Measurements from ENCODE around the gene CDK5. TPM values are rescaled to one million over a fixed set of nuclear protein-coding genes. Genes with fewer than 3 reads are reported as not detected.

CDK5 gene
- total RNA-seq, 5 donors from 2014 or later (not counting 1 experiment from before 2014, with no cell fraction given) = 5.3 to 8.4 (median 6.5) TPM

- Mint-ChIP-seq H3K27me3 (peaks cover 4 to 11% of the 10 kb centered on the region in 2 donors), H3K4me3 (peak overlapping the region; percentile 79 to 92 (median 83)), H3K9me3 (no peaks in the 10 kb centered on the region), H3K36me3 (no peaks in the 10 kb centered on the region), H3K27ac (peak overlapping the region in 1 of 2 donors; percentile 58), H3K4me1 (peaks cover 41 to 51% (median 45%) of the 10 kb centered on the region in 3 donors)
- no peaks in the 10 kb centered on the region for H3K9me3 ChIP-seq
- peaks cover 16 to 57% of the 10 kb centered on the region in 2 experiments for H3K4me1 ChIP-seq (ENCODE audit: control insufficient read depth in 1 of 2, extremely low read depth in 1 of 2, insufficient read depth in 2 of 2, low read length in 2 of 2)
- DNase-seq = peak in 11 of 35 experiments; percentile 12 to 66 (median 34)
- ChIA-PET CTCF (interaction anchor here in 1 of 2 donors (0.6 to 0.7 kb wide), 2 partner anchors 545 to 717 kb away, joined by 3 to 4 read pairs; no protein-coding TSS in a partner anchor), POLR2A (interaction anchor here in 1 of 2 donors (0.6 kb wide), 1 partner anchor 601 kb away, joined by 6 read pairs; no protein-coding TSS in a partner anchor)
- no peaks in the 10 kb centered on the region for H3K36me3 ChIP-seq (ENCODE audit: control insufficient read depth in 2 of 2, extremely low read depth in 1 of 2, insufficient read depth in 1 of 2, low read length in 1 of 2)
- peaks cover 0 to 23% of the 10 kb centered on the region in 2 experiments for H3K27me3 ChIP-seq (replicated peaks in 1 of 2; ENCODE audit: control insufficient read depth in 2 of 2, extremely low read depth in 1 of 2, insufficient read depth in 2 of 2, low read length in 1 of 2)
- peak overlapping the region; percentile 66 to 80 for H3K4me3 ChIP-seq (ENCODE audit: control insufficient read depth in 1 of 2, extremely low read depth in 1 of 2, low read length in 1 of 2)
- peak in 3 of 4 experiments; percentile 22 to 38 (median 33) for ATAC-seq (replicated peaks in 1 of 4)
- no peak overlapping the region for H3K27ac ChIP-seq (ENCODE audit: low read length)
- 2% methylated on average over 65 of the region's 70 CpGs for WGBS (ENCODE audit: insufficient coverage)
These were observed 29.7 kb upstream of the CDK5 start for GRCh38 chr7:151087245-151088018.

DNA sequence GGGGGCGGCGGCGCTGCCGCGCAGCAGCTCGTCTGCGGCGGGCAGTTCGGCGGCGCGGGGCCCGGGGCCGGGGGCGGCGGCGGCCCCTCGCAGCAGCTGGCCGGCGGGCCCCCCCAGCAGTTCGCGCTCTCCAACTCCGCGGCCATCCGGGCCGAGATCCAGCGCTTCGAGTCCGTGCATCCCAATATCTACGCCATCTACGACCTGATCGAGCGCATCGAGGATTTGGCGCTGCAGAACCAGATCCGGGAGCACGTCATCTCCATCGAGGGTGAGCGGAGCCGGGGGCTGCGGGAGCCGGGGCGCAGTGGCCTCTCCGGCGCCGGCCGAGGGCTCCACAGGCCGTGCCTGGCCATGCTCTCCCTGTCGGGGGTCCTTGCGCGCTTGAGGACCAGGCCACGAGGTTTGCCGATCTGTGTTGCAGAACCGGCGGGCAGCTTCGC, 29.1 kb upstream of the CDK5 start:
- WGBS (ENCODE audit: insufficient coverage) = under 1% methylated on average over 55 of the region's 56 CpGs
- Mint-ChIP-seq H3K27me3 (peaks cover 4 to 11% of the 10 kb centered on the region in 2 donors), H3K9me3 (no peaks in the 10 kb centered on the region), H3K36me3 (no peaks in the 10 kb centered on the region), H3K4me3 (peak overlapping the region; percentile 79 to 92 (median 83)), H3K27ac (peak overlapping the region in 1 of 2 donors; percentile 39), H3K4me1 (peaks cover 44 to 51% (median 50%) of the 10 kb centered on the region in 3 donors)
- ChIA-PET CTCF (interaction anchor here in 1 of 2 donors (0.6 to 0.7 kb wide), 2 partner anchors 546 to 716 kb away, joined by 3 to 4 read pairs; no protein-coding TSS in a partner anchor), POLR2A (no interaction called here)
- H3K4me1 ChIP-seq (ENCODE audit: control insufficient read depth in 1 of 2, extremely low read depth in 1 of 2, insufficient read depth in 2 of 2, low read length in 2 of 2) = peaks cover 17 to 63% of the 10 kb centered on the region in 2 experiments
- no peak overlapping the region for H3K27ac ChIP-seq (ENCODE audit: low read length)
- peak in 5 of 35 experiments; percentile 9 to 55 (median 19) for DNase-seq
- no peaks in the 10 kb centered on the region for H3K36me3 ChIP-seq (ENCODE audit: control insufficient read depth in 2 of 2, extremely low read depth in 1 of 2, insufficient read depth in 1 of 2, low read length in 1 of 2)
- H3K4me3 ChIP-seq (ENCODE audit: control insufficient read depth in 1 of 2, extremely low read depth in 1 of 2, low read length in 1 of 2) = peak overlapping the region; percentile 66 to 80
- peaks cover 0 to 23% of the 10 kb centered on the region in 2 experiments for H3K27me3 ChIP-seq (replicated peaks in 1 of 2; ENCODE audit: control insufficient read depth in 2 of 2, extremely low read depth in 1 of 2, insufficient read depth in 2 of 2, low read length in 1 of 2)
- ATAC-seq (replicated peaks in 1 of 4) = peak in 2 of 4 experiments; percentile 20 to 26
- H3K9me3 ChIP-seq = no peaks in the 10 kb centered on the region

GRCh38 chr7:151085691-151086620, 28.3 kb upstream of the CDK5 start, which contains the start of gene AGAP3:
TSS of gene AGAP3 (plus strand) at chr7:151086475. CDS start at chr7:151086742, 267 bp downstream.
- ATAC-seq (replicated peaks in 1 of 4) (peak; percentile 5 to 17 (median 9)), DNase-seq (peak in 30 of 35 experiments; percentile 7 to 71 (median 44))
- Histone ChIP-seq H3K9me3 (no peaks in the 10 kb centered on the region), H3K27me3 (replicated peaks in 1 of 2; ENCODE audit: control insufficient read depth in 2 of 2, extremely low read depth in 1 of 2, insufficient read depth in 2 of 2, low read length in 1 of 2) (peaks cover 0 to 23% of the 10 kb centered on the region in 2 experiments), H3K4me3 (ENCODE audit: control insufficient read depth in 1 of 2, extremely low read depth in 1 of 2, low read length in 1 of 2) (peak within 1 kb of the TSS; percentile 66 to 80), H3K27ac (ENCODE audit: low read length) (no peak within 1 kb of the TSS), H3K4me1 (ENCODE audit: control insufficient read depth in 1 of 2, extremely low read depth in 1 of 2, insufficient read depth in 2 of 2, low read length in 2 of 2) (peaks cover 17 to 72% of the 10 kb centered on the region in 2 experiments), H3K36me3 (ENCODE audit: control insufficient read depth in 2 of 2, extremely low read depth in 1 of 2, insufficient read depth in 1 of 2, low read length in 1 of 2) (no peaks in the 10 kb centered on the region)
- Mint-ChIP-seq H3K4me1 (peaks cover 42 to 51% (median 49%) of the 10 kb centered on the region in 3 donors), H3K27me3 (peaks cover 4 to 11% of the 10 kb centered on the region in 2 donors), H3K27ac (peak within 1 kb of the TSS; percentile 75 to 83), H3K4me3 (peak within 1 kb of the TSS; percentile 83 to 92 (median 89)), H3K36me3 (no peaks in the 10 kb centered on the region), H3K9me3 (no peaks in the 10 kb centered on the region)
- POLR2A ChIA-PET = no interaction called here
- WGBS (ENCODE audit: insufficient coverage) = 1% methylated on average over 64 of the region's 84 CpGs
- CTCF ChIA-PET = interaction anchor here in 1 of 2 donors (1.4 kb wide), 1 partner anchor 58 kb away, joined by 8 read pairs; the partner anchor contains the start of gene ABCB8

GRCh38 chr7:151085329-151085690, 27.6 kb upstream of the CDK5 start:
- ChIA-PET POLR2A (interaction anchor here (0.5 to 1.7 kb wide), 4 partner anchors 17 to 82 kb away, joined by 3 to 12 read pairs (median 6); partner anchors contain the start of genes ABCB8 (in 1 of the 2) and GBX1 (in 1 of the 2)), CTCF (interaction anchor here (0.8 to 1.4 kb wide), 3 partner anchors 26 to 57 kb away, joined by 3 to 8 read pairs (median 4); partner anchors contain the start of gene ABCB8 (in 1 of the 2))
- peak overlapping the region in 1 of 2 donors; percentile 57 for H3K4me3 ChIP-seq (ENCODE audit: control insufficient read depth in 1 of 2, extremely low read depth in 1 of 2, low read length in 1 of 2)
- H3K27me3 ChIP-seq (replicated peaks in 1 of 2; ENCODE audit: control insufficient read depth in 2 of 2, extremely low read depth in 1 of 2, insufficient read depth in 2 of 2, low read length in 1 of 2) = peaks cover 0 to 22% of the 10 kb centered on the region in 2 experiments
- Mint-ChIP-seq H3K27ac (peak overlapping the region; percentile 75 to 83), H3K4me3 (peak overlapping the region; percentile 74 to 89 (median 84)), H3K36me3 (no peaks in the 10 kb centered on the region), H3K9me3 (no peaks in the 10 kb centered on the region), H3K4me1 (peaks cover 42 to 51% (median 51%) of the 10 kb centered on the region in 3 donors), H3K27me3 (peaks cover 4 to 11% of the 10 kb centered on the region in 2 donors)
- DNase-seq (no peak), ATAC-seq (replicated peaks in 1 of 4) (no peak)
- H3K27ac ChIP-seq (ENCODE audit: low read length) = no peak overlapping the region
- no peaks in the 10 kb centered on the region for H3K36me3 ChIP-seq (ENCODE audit: control insufficient read depth in 2 of 2, extremely low read depth in 1 of 2, insufficient read depth in 1 of 2, low read length in 1 of 2)
- H3K9me3 ChIP-seq = no peaks in the 10 kb centered on the region
- H3K4me1 ChIP-seq (ENCODE audit: control insufficient read depth in 1 of 2, extremely low read depth in 1 of 2, insufficient read depth in 2 of 2, low read length in 2 of 2) = peaks cover 17 to 74% of the 10 kb centered on the region in 2 experiments
- WGBS (ENCODE audit: insufficient coverage) = 47% methylated on average over 5 of the region's 5 CpGs

GRCh38 chr7:151083824-151084160, 26.1 kb upstream of the CDK5 start:
- POLR2A ChIA-PET = interaction anchor here in 1 of 2 donors (1.7 kb wide), 1 partner anchor 56 kb away, joined by 8 read pairs; the partner anchor contains the start of gene ABCB8
- Mint-ChIP-seq H3K4me3 (peak overlapping the region; percentile 73 to 89 (median 77)), H3K4me1 (peaks cover 40 to 54% (median 46%) of the 10 kb centered on the region in 3 donors), H3K27me3 (peaks cover 4 to 7% of the 10 kb centered on the region in 2 donors), H3K27ac (peak overlapping the region; percentile 32 to 37), H3K36me3 (no peaks in the 10 kb centered on the region), H3K9me3 (no peaks in the 10 kb centered on the region)
- H3K27ac ChIP-seq (ENCODE audit: low read length) = peak overlapping the region; percentile 40
- peak overlapping the region; percentile 61 to 79 for H3K4me3 ChIP-seq (ENCODE audit: control insufficient read depth in 1 of 2, extremely low read depth in 1 of 2, low read length in 1 of 2)
- peak in 1 of 4 experiments; percentile 4 for ATAC-seq (replicated peaks in 1 of 4)
- H3K36me3 ChIP-seq (ENCODE audit: control insufficient read depth in 2 of 2, extremely low read depth in 1 of 2, insufficient read depth in 1 of 2, low read length in 1 of 2) = no peaks in the 10 kb centered on the region
- peaks cover 24 to 79% of the 10 kb centered on the region in 2 experiments for H3K4me1 ChIP-seq (ENCODE audit: control insufficient read depth in 1 of 2, extremely low read depth in 1 of 2, insufficient read depth in 2 of 2, low read length in 2 of 2)
- DNase-seq = no peak
- no CpG with 5 or more reads among the region's 3 CpGs for WGBS (ENCODE audit: insufficient coverage)
- H3K9me3 ChIP-seq = no peaks in the 10 kb centered on the region
- peaks cover 0 to 17% of the 10 kb centered on the region in 2 experiments for H3K27me3 ChIP-seq (replicated peaks in 1 of 2; ENCODE audit: control insufficient read depth in 2 of 2, extremely low read depth in 1 of 2, insufficient read depth in 2 of 2, low read length in 1 of 2)
- CTCF ChIA-PET = no interaction called here

Measured in T-cell (primary cell).